Adrenal gland (tissue), 12 donors: ENCODE results near the gene NEK7. TPM values are rescaled to one million over a fixed set of nuclear protein-coding genes. Genes with fewer than 3 reads are reported as not detected.
A peak's percentile ranks its signal among the peaks of the same experiment; 100 is the strongest.

Experiments used
- DNase-seq, 7 donors: peaks; one replicate each; pipeline ENCODE4 v3.0.0-alpha.2; 2019 to 2020
- H3K27ac ChIP-seq, 5 donors: fragments of 200-600 bp; sonication (generic) in 4 of 5; 1 replicate in 3 of 5; 2 replicates in 2 of 5; pipeline versions ENCODE4 v1.5.1 to v1.8.0; 2016 to 2020; ENCODE audit warnings: mild to moderate bottlenecking in 1 of 5
- H3K27me3 ChIP-seq: fragments of 200-600 bp; 2 replicates; pipeline ENCODE4 v1.8.0; 2021
- H3K36me3 ChIP-seq, 2 donors: fragments of 200-600 bp; replicated peaks in 1 of 2; 1 replicate in 1 of 2; 2 replicates in 1 of 2; pipeline versions ENCODE4 v1.5.1 to v1.8.0; 2018 to 2022
- H3K4me1 ChIP-seq, 2 donors: fragments of 200-600 bp; replicated peaks in 1 of 2; 1 replicate in 1 of 2; 2 replicates in 1 of 2; pipeline versions ENCODE4 v1.5.1 to v1.8.0; 2018 to 2021
- H3K4me3 ChIP-seq, 4 donors: fragments of 200-600 bp; sonication (generic) in 3 of 4; one replicate each; pipeline ENCODE4 v1.5.1; 2016 to 2018
- H3K9me3 ChIP-seq, 3 donors: fragments of 200-600 bp; sonication (generic) in 1 of 3; replicated peaks in 1 of 3; 1 replicate in 2 of 3; 2 replicates in 1 of 3; pipeline versions ENCODE4 v1.5.1 to v1.8.0; 2016 to 2021
- POLR2A ChIP-seq, 2 donors: fragments of 450-650 bp; IDR thresholded peaks; one replicate each; pipeline ENCODE4 v1.6.1; 2017; ENCODE audit warnings: antibody characterized with exemption in 2 of 2, mild to moderate bottlenecking in 2 of 2, moderate library complexity in 1 of 2
- WGBS, 4 donors: extraction: QIAGEN DNeasy Blood & Tissue Kit in 2 of 4; methylation state at CpG; one replicate each; pipeline versions ENCODE4 v1.1.5 to v1.1.7; 2013 to 2017; 5-methylcytosine and 5-hydroxymethylcytosine counted together
- intact Hi-C, 2 donors: fragments of 100-400 bp; cut with DNase I; formaldehyde crosslinking; loops; one replicate each; pipeline versions ENCODE4 v1.14.1 to v1.15.0; 2022 to 2023
- polyA plus RNA-seq, 3 donors: library from polyadenylated mRNA; stranded (reverse); fragments of 200-250 nt in 2 of 3; fragments of 350-450 nt in 1 of 3; fragmentation: Illumina TruSeq in 1 of 3; extraction: RNeasy Lipid Tissue Mini Kit (QIAGEN cat#74804) in 1 of 3; gene quantifications; one replicate each; pipeline ENCODE4 v1.2.3, GENCODE V29; 2013 to 2014
- total RNA-seq, 9 donors: library from RNA; depleted of rRNA in 4 of 9; stranded (reverse); fragments of >200 nt in 4 of 9; fragments of 120-200 nt in 1 of 9; fragmentation: NEBNext Ultra II Directional in 1 of 9; extraction: Animal tissue kit (Norgen Biotek cat#: 25700) in 1 of 9; gene quantifications; one replicate each; pipeline versions ENCODE4 v1.1.0 to v1.2.4, GENCODE V29; 2013 to 2023
- TF ChIP-seq, protein P1 (sequence below), 6 experiments: fragments of 450-650 bp in 4 of 6; fragments of 200-600 bp in 2 of 6; sonication (generic) in 1 of 6; IDR thresholded peaks; 1 replicate in 5 of 6; 2 replicates in 1 of 6; pipeline versions ENCODE4 v1.5.1 to v1.8.0; 2016 to 2021; ENCODE audit warnings: antibody characterized with exemption in 6 of 6, mild to moderate bottlenecking in 2 of 6, moderate library complexity in 1 of 6
- donor health status: healthy with polysubstance abuse.
- donor health status: Bipolar disorder and iron deficiency.
- donor health status: DM: yes; HTN: yes; CAD: no.
- donor health status: DM: no; HTN: no; CAD: no.
- donor health status: DM: no; HTN: no; CAD: no.
- donor health status: DM: yes; HTN: yes; CAD: no.

The NEK7 gene
- total and polyA plus RNA-seq, 12 donors, result 34.0 to 270 (median 148) TPM

DNA sequence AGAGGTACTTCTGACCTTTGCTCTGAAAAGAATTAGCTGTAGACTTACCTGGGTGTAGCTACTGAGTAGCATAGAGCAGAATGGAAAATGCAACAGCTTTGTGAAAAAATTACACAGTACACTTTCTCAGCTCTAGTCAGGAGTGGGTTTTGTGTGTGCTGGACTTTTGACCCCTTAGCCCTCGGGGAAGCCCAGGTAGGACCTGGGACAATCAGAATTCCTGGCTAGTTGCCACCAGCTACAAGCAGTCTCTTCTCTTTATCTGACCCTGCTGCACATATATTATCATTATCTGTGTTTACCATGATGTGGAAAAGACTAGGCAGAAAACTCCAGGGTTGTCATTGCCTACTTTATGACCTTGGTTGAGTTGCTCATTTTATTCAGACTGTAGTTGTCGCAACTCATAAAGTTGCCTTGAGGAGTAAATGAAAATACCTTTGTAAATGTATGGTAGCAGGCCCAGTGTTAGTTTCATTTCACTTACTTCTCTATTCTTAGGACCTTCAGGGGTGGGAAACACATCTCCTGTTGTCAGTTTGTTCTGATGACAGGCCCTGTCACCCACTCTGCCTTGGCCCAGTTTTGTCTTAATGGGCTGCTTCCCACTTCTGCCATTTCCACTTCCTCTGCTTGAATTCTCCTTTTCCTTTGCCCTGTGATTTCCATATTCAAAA is 5.4 kb downstream of the NEK7 start:
- Histone ChIP-seq H3K27ac (peak overlapping the region; percentile 5 to 98 (median 34)), H3K27me3 (no peaks in the 10 kb centered on the region), H3K4me3 (peak overlapping the region in 1 of 4 donors; percentile 3), H3K4me1 (peaks cover 34 to 69% of the 10 kb centered on the region in 2 donors), H3K36me3 (no peaks in the 10 kb centered on the region), H3K9me3 (no peaks in the 10 kb centered on the region)
- intact Hi-C loops, result no loop called here
- DNase-seq, result no peak
- TF ChIP-seq, protein P1, sequence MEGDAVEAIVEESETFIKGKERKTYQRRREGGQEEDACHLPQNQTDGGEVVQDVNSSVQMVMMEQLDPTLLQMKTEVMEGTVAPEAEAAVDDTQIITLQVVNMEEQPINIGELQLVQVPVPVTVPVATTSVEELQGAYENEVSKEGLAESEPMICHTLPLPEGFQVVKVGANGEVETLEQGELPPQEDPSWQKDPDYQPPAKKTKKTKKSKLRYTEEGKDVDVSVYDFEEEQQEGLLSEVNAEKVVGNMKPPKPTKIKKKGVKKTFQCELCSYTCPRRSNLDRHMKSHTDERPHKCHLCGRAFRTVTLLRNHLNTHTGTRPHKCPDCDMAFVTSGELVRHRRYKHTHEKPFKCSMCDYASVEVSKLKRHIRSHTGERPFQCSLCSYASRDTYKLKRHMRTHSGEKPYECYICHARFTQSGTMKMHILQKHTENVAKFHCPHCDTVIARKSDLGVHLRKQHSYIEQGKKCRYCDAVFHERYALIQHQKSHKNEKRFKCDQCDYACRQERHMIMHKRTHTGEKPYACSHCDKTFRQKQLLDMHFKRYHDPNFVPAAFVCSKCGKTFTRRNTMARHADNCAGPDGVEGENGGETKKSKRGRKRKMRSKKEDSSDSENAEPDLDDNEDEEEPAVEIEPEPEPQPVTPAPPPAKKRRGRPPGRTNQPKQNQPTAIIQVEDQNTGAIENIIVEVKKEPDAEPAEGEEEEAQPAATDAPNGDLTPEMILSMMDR (IDR thresholded peaks at IDR 0.05), result no peak
- TF ChIP-seq POLR2A (IDR thresholded peaks at IDR 0.05), result no peak
- WGBS, 4 donors, result 38 to 68% (median 45%) methylated on average over 2 of the region's 2 CpGs

- TF ChIP-seq POLR2A (IDR thresholded peaks at IDR 0.05), result no peak
- TF ChIP-seq, protein P1 (IDR thresholded peaks at IDR 0.05), result no peak
- Histone ChIP-seq H3K9me3 (no peaks in the 10 kb centered on the region), H3K4me3 (no peak overlapping the region), H3K27me3 (no peaks in the 10 kb centered on the region), H3K36me3 (no peaks in the 10 kb centered on the region), H3K27ac (peak overlapping the region in 3 of 5 donors; percentile 13 to 52 (median 33)), H3K4me1 (peaks cover 46 to 82% of the 10 kb centered on the region in 2 donors)
- 66 to 71% (median 69%) methylated on average over 5 of the region's 5 CpGs for WGBS, 4 donors
- intact Hi-C loops, result no loop called here
- DNase-seq, result no peak
Observed at GRCh38 chr1:198165927-198166647, 9.3 kb downstream of the NEK7 start.

DNA sequence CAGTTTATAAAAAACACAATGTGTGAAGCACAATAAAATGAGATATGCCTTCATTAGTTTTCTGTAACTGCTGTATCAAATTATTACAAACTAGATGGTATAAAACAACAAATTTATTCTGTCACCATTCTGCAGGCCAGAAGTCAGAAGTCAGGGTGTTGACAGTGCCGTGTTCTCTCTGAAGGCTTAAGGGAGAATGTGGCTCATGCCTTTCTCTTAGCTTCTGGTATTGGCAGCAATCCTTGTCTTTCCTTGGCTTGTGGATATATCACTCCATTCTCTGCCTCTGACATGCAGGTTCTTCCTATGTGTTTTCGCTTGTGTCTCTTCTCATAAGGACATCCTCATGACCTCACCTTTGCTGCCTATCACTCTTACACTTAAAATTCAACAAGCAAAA is 10.1 kb downstream of the NEK7 start:
- no peak overlapping the region for H3K4me3 ChIP-seq
- TF ChIP-seq, protein P1 (IDR thresholded peaks at IDR 0.05), result no peak
- TF ChIP-seq POLR2A (IDR thresholded peaks at IDR 0.05), result no peak
- H3K36me3 ChIP-seq, result no peaks in the 10 kb centered on the region
- peaks cover 51 to 82% of the 10 kb centered on the region in 2 donors for H3K4me1 ChIP-seq
- 82 to 88% (median 83%) methylated on average over 2 of the region's 2 CpGs for WGBS, 4 donors
- H3K9me3 ChIP-seq, result no peaks in the 10 kb centered on the region
- intact Hi-C loops, result no loop called here
- no peaks in the 10 kb centered on the region for H3K27me3 ChIP-seq
- no peak for DNase-seq
- peak overlapping the region; percentile 2 to 52 (median 26) for H3K27ac ChIP-seq

DNA sequence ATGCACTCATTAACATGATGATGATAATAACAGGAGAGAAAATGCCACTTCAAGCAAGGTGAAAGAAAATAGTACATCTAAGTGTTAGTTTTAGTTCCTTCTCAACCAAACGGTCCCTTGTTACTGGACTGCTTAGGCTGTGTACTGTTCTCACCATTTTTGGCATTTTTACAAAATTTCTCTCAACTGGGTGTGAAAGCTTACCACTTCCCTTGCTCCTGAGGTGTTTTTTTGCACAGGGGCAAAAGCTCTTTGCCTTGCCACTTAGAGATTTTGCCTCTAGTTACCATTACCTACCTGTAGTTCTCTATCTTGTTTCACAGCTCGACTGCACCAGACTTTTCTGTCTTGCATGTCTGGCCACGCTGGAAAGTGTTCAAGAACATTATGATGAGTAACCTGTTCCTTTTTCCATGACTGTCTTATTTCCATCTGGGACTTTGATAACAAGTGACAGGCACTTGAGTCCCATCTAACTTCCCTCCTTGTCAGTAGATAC is 10.7 kb downstream of the NEK7 start:
- Histone ChIP-seq H3K4me1 (peaks cover 51 to 82% of the 10 kb centered on the region in 2 donors), H3K36me3 (no peaks in the 10 kb centered on the region), H3K27ac (peak overlapping the region; percentile 2 to 52 (median 31)), H3K4me3 (no peak overlapping the region), H3K9me3 (no peaks in the 10 kb centered on the region), H3K27me3 (no peaks in the 10 kb centered on the region)
- intact Hi-C loops, result no loop called here
- TF ChIP-seq, protein P1 (IDR thresholded peaks at IDR 0.05), result no peak
- TF ChIP-seq POLR2A (IDR thresholded peaks at IDR 0.05), result no peak
- peak in 5 of 7 donors; percentile 33 to 64 (median 55) for DNase-seq
- 24 to 33% (median 26%) methylated on average over 3 of the region's 3 CpGs for WGBS, 4 donors
